ENCODE results near the gene IGF2BP3.

DNA sequence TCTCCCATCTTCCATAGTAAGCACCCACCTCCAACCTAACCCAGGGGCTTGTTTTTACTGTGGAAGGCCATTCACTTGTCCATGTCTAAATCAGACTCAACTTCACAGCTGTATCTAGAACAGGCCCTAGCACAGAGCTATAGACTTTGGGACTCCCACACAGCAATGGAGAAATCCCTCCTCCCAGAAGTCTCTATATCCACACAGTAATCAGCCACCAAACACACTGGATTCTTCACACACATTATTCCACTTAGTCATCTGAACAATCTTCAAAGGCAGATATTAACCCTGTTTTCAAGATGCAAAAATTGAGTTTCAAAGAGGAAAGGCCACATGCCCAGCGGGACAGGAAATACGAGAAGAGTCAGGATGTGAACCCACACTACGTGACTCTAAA is 89.3 kb downstream of the IGF2BP3 start:
- TF ChIP-seq REST (tag by site-specific recombination; IDR thresholded peaks at IDR 0.05) (no peak), ZNF664 (tag by site-specific recombination; IDR thresholded peaks at IDR 0.05) (no peak), PRDM10 (tag by site-specific recombination; IDR thresholded peaks at IDR 0.05) (no peak), ZSCAN23 (tag by site-specific recombination; IDR thresholded peaks at IDR 0.05) (no peak), ZNF121 (tag by site-specific recombination; IDR thresholded peaks at IDR 0.05) (no peak), ZNF341 (tag by site-specific recombination; IDR thresholded peaks at IDR 0.05; ENCODE audit: low read depth) (no peak), ZSCAN30 (tag by site-specific recombination; IDR thresholded peaks at IDR 0.05) (no peak), ZNF146 (tag by site-specific recombination; IDR thresholded peaks at IDR 0.05) (no peak), ZNF138 (tag by site-specific recombination; IDR thresholded peaks at IDR 0.05; ENCODE audit: borderline replicate concordance) (no peak), ZFP41 (tag by site-specific recombination; IDR thresholded peaks at IDR 0.05; ENCODE audit: borderline replicate concordance) (no peak), ZNF549 (tag by site-specific recombination; IDR thresholded peaks at IDR 0.05) (no peak)
- TF ChIP-seq, protein P1, sequence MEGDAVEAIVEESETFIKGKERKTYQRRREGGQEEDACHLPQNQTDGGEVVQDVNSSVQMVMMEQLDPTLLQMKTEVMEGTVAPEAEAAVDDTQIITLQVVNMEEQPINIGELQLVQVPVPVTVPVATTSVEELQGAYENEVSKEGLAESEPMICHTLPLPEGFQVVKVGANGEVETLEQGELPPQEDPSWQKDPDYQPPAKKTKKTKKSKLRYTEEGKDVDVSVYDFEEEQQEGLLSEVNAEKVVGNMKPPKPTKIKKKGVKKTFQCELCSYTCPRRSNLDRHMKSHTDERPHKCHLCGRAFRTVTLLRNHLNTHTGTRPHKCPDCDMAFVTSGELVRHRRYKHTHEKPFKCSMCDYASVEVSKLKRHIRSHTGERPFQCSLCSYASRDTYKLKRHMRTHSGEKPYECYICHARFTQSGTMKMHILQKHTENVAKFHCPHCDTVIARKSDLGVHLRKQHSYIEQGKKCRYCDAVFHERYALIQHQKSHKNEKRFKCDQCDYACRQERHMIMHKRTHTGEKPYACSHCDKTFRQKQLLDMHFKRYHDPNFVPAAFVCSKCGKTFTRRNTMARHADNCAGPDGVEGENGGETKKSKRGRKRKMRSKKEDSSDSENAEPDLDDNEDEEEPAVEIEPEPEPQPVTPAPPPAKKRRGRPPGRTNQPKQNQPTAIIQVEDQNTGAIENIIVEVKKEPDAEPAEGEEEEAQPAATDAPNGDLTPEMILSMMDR (tag by site-specific recombination; IDR thresholded peaks at IDR 0.05), result no peak

All from HEK293 (cell line).